Heart left ventricle (tissue), 16 donors: ENCODE results near the gene SCPEP1. TPM values are rescaled to one million over a fixed set of nuclear protein-coding genes. Genes with fewer than 3 reads are reported as not detected.
A peak's percentile ranks its signal among the peaks of the same experiment; 100 is the strongest.

Experiments
- ATAC-seq, 4 donors: fragments of 200-7000 bp; cut with Tn5 transposase; one replicate each; pipeline ENCODE4 v1.9.1; 2020 to 2022; ENCODE audit warnings: moderate library complexity in 4 of 4, mild to moderate bottlenecking in 3 of 4, moderate number of reproducible peaks in 1 of 4
- DNase-seq, 5 donors: peaks; one replicate each; pipeline ENCODE4 v3.0.0-alpha.2; 2020
- H3K27ac ChIP-seq, 12 donors: fragments of 200-600 bp; sonication (generic) in 4 of 12; one replicate each; pipeline versions ENCODE4 v1.5.0 to v1.8.0; 2016 to 2022; ENCODE audit warnings: mild to moderate bottlenecking in 2 of 12
- H3K27me3 ChIP-seq, 9 donors: fragments of 200-600 bp; sonication (generic) in 2 of 9; one replicate each; pipeline versions ENCODE4 v1.5.1 to v1.8.0; 2016 to 2022; ENCODE audit warnings: mild to moderate bottlenecking in 3 of 9
- H3K36me3 ChIP-seq, 9 donors: fragments of 200-600 bp; sonication (generic) in 2 of 9; one replicate each; pipeline versions ENCODE4 v1.5.0 to v1.8.0; 2018 to 2022; ENCODE audit warnings: mild to moderate bottlenecking in 2 of 9
- H3K4me1 ChIP-seq, 12 donors: fragments of 200-600 bp; sonication (generic) in 4 of 12; one replicate each; pipeline versions ENCODE4 v1.5.0 to v1.8.0; 2016 to 2022; ENCODE audit warnings: mild to moderate bottlenecking in 3 of 12
- H3K4me3 ChIP-seq, 12 donors: fragments of 200-600 bp; sonication (generic) in 4 of 12; one replicate each; pipeline versions ENCODE4 v1.5.0 to v1.8.0; 2017 to 2022; ENCODE audit warnings: mild to moderate bottlenecking in 9 of 12, moderate library complexity in 4 of 12
- H3K9me3 ChIP-seq, 12 donors: fragments of 200-600 bp; sonication (generic) in 4 of 12; one replicate each; pipeline versions ENCODE4 v1.5.0 to v1.8.0; 2016 to 2022; ENCODE audit warnings: mild to moderate bottlenecking in 1 of 12
- CTCF ChIP-seq, 12 donors: fragments of 200-600 bp; sonication (generic) in 4 of 12; IDR thresholded peaks; one replicate each; pipeline versions ENCODE4 v1.5.0 to v1.8.0; 2018 to 2022; ENCODE audit warnings: antibody characterized with exemption in 12 of 12, mild to moderate bottlenecking in 5 of 12
- POLR2A ChIP-seq, 2 donors: fragments of 450-650 bp; IDR thresholded peaks; one replicate each; pipeline ENCODE4 v1.6.1; 2017; ENCODE audit warnings: antibody characterized with exemption in 2 of 2, mild to moderate bottlenecking in 2 of 2, moderate library complexity in 2 of 2
- WGBS, 4 donors: extraction: QIAGEN DNeasy Blood & Tissue Kit in 2 of 4; methylation state at CpG; one replicate each; pipeline versions ENCODE4 v1.1.5 to v1.1.7; 2013 to 2018; 5-methylcytosine and 5-hydroxymethylcytosine counted together
- intact Hi-C, 10 donors: fragments of 100-400 bp; cut with DNase I; formaldehyde crosslinking; loops; one replicate each; pipeline versions ENCODE4 v1.11.1 to v1.14.2; 2022
- polyA plus RNA-seq, 2 donors: library from polyadenylated mRNA; stranded (reverse); fragments of 200-250 nt; gene quantifications; one replicate each; pipeline ENCODE4 v1.2.3, GENCODE V29; 2013
- total RNA-seq, 9 donors: library from RNA; depleted of rRNA in 2 of 9; stranded (reverse); fragments of >200 nt in 2 of 9; fragmentation: NEBNext Ultra II Directional in 3 of 9; extraction: Animal tissue kit (Norgen Biotek cat#: 25700) in 3 of 9; gene quantifications; one replicate each; pipeline versions ENCODE4 v1.1.0 to v1.2.4, GENCODE V29; 2016 to 2023
- donor health status: ischemic (EF 13 %, LVEDD 7.1; RV severe dilation, severe dysfunction).
- donor health status: healthy with polysubstance abuse.
- donor health status: DM: no; HTN: yes; CAD: no.
- donor health status: DM: no; HTN: no; CAD: no.
- donor health status: ischemic (EF 25% LVEDD 6.9; RV normal size, moderate dysfunction).
- donor health status: ischemic (EF 25% LVEDD 5.7; RV mildly dilated, moderate dysfunction).
- donor health status: healthy.
- donor health status: DM: yes; HTN: yes; CAD: no.
- donor health status: ischemic (EF 35%, LVEDD 5.7; RV mildly dilated, moderate dysfunction).
- donor health status: nonischemic (EF 11% LVEDD 7.7; RV severe dilation, severe dysfunction).
- donor health status: DM: yes; HTN: yes; CAD: no.
- donor health status: PGD.
- donor health status: ischemic (EF 29% LVEDD 5.4; RV normal size, mild dysfunction).
- donor health status: nonischemic (EF 23%, LVEDD 6.1; RV moderate dilation, normal function).

SCPEP1 gene
- total and polyA plus RNA-seq, 11 donors, result 31.9 to 162 (median 58.0) TPM

- 55 to 57% (median 56%) methylated on average over 11 of the region's 11 CpGs for WGBS, 4 donors
- TF ChIP-seq CTCF (IDR thresholded peaks at IDR 0.05) (peak; percentile 55 to 81 (median 70)), POLR2A (IDR thresholded peaks at IDR 0.05) (no peak)
- DNase-seq (no peak), ATAC-seq (peak in 3 of 4 donors; percentile 43 to 67 (median 57))
- Histone ChIP-seq H3K4me1 (peaks cover 0 to 20% (median 0%) of the 10 kb centered on the region in 12 donors), H3K9me3 (no peaks in the 10 kb centered on the region), H3K4me3 (no peak overlapping the region), H3K27me3 (no peaks in the 10 kb centered on the region), H3K36me3 (peaks cover 0 to 98% (median 92%) of the 10 kb centered on the region in 9 donors), H3K27ac (no peak overlapping the region)
- intact Hi-C loops, result loop anchor here in 9 of 10 donors (1.0 to 10.0 kb wide), 8 partner anchors 38 to 345 kb away; partner anchors contain the start of gene NOG (in 1 of the 9)
These were observed 38.0 kb upstream of the SCPEP1 start for GRCh38 chr17:56939869-56940484.

GRCh38 chr17:56943505-56944125, 34.3 kb upstream of the SCPEP1 start:
- intact Hi-C loops, result loop anchor here in 1 of 10 donors (5.0 kb wide), 1 partner anchor 41 kb away; no protein-coding TSS in a partner anchor
- Histone ChIP-seq H3K9me3 (no peaks in the 10 kb centered on the region), H3K27me3 (no peaks in the 10 kb centered on the region), H3K4me1 (no peaks in the 10 kb centered on the region), H3K27ac (no peak overlapping the region), H3K36me3 (peaks cover 0 to 97% (median 92%) of the 10 kb centered on the region in 9 donors), H3K4me3 (no peak overlapping the region)
- TF ChIP-seq POLR2A (IDR thresholded peaks at IDR 0.05) (no peak), CTCF (IDR thresholded peaks at IDR 0.05) (no peak)
- no peak for ATAC-seq
- WGBS, 4 donors, result 91 to 95% (median 94%) methylated on average over 10 of the region's 10 CpGs
- DNase-seq, result no peak

GRCh38 chr17:56945938-56946505, 31.9 kb upstream of the SCPEP1 start:
- no peak overlapping the region for H3K4me3 ChIP-seq
- intact Hi-C loops, result no loop called here
- 95 to 97% (median 96%) methylated on average over 3 of the region's 3 CpGs for WGBS, 4 donors

More at GRCh38 chr17:56945938-56946505, 31.9 kb upstream of the SCPEP1 start:
- H3K9me3 ChIP-seq, result no peaks in the 10 kb centered on the region
- H3K27ac ChIP-seq, result no peak overlapping the region
- no peak for DNase-seq
- no peak for ATAC-seq
- TF ChIP-seq POLR2A (IDR thresholded peaks at IDR 0.05) (no peak), CTCF (IDR thresholded peaks at IDR 0.05) (no peak)
- H3K4me1 ChIP-seq, result peaks cover 0 to 3% (median 0%) of the 10 kb centered on the region in 12 donors
- no peaks in the 10 kb centered on the region for H3K27me3 ChIP-seq
- H3K36me3 ChIP-seq, result peaks cover 0 to 98% (median 93%) of the 10 kb centered on the region in 9 donors
